HG03108 (cell line): ENCODE results near the gene EXOC3.
"Not testable (repeated sequence)": the region's sequence is repeated elsewhere in the genome, so short reads cannot be mapped to it uniquely, and the experiment has no call there.

Experiments used
- ATAC-seq: cut with Tn5 transposase; IDR thresholded peaks from one replicate; pipeline ENCODE4 v1.9.1; 2021; ENCODE audit warnings: moderate library complexity; ENCODE audit not compliant: unreplicated experiment

Gene EXOC3

DNA sequence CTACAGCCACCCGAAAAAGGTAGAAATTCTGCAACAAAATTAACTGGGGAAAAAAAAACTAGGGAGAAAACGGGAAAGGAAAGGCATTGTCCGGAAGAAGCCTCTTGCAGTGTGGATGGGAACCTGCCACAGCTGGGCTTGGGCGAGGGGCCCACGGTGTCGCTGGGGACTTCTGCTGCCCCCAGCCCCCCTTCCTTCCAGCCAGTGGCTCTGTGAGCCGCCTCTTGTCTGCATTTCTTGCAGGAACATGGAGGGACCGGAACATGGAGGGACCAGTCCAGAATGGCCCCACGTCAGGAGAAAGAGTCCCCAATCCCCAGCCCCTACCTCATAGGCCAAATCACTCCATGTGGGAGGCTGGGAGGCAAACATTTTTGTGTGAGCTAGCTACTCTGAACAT is 36.9 kb upstream of the EXOC3 start:
- ATAC-seq: no peak

DNA sequence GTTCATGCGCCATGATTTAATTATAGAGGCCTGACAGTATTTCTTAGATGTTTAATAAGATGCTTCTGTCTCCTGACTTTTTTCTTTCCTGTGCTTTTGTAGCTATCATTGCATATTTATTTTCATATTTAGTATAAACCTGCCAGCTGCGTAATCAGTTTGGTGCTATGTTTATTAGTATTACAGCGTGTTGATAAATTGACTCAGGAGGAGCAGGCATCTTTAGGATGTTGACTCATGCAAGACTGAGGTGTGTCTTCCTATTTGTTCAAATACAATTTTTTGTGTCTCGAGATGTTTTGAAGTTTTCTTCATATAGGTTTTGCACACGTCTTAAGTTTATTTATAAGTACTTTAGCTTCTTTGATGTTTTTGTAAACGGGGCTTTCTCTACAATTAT is 35.9 kb upstream of the EXOC3 start:
- no peak for ATAC-seq

DNA sequence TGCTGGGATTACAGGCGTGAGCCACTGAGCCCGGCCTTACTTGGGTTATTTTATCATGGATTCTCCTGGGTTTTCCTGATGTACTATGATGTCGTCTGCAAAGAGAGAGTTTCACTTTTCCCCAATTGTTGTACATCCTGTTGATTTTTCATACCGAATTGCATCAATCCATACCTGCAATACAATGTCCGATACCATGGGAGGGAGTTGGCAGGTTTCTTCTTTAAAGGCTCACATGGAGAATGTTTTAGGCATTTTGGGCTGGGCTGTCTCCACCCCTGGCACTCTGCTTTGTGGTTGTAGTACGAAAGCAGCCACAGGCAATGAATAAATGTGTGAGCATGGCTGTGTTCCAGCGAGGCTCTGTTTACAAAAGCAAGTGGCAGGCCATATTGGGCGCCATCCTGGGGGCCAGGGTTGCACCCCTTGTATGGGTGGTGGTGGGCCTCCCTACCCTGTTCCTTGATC is 35.1 kb upstream of the EXOC3 start:
- no peak for ATAC-seq

DNA sequence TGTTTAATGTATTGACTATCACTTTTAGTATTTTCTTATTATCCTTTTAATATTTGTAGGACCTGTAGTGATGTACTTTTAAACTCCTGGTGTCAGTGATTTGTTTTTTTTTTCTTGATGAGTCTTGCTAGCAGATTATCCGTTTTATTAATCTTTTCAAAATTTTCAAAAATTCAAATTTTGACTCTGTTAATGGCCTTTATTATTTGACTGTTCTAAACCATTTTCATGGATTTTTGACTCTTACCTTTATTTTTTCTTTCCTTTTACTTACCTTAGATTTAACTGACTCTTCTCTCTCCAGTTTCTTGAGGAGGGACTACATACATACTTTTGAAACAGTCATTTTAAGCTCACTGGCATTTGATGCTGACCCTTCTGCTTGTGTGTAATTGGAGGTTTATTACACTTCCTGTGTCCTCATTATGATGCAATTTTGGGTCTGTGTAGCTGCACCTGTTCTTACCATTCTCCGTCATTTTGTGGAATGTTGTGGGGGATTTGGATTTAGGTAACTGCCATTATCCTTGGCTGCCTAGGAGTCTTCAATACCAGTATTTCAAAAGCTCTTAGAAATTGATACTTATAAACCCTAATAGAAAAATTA is 32.0 kb upstream of the EXOC3 start:
- ATAC-seq: no peak

DNA sequence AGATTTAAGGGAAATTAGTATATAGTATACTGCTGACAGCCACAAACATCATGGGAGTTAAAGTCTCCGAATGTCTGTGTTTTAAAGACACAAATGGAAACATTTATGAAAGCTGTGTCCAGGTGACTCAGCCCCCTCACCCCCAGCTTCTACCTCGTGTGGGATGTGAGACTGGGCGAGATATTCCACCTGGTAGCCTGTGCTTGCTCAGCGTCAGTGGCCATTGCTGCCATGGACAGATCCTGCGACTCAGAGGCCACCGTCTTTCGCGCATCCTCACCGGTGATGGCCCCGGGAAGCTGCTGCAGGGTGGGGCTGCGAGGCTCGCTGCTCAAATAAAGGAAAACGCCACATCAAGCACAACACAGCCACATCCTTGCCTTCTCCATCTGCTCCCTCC is 31.2 kb upstream of the EXOC3 start:
- no peak for ATAC-seq

DNA sequence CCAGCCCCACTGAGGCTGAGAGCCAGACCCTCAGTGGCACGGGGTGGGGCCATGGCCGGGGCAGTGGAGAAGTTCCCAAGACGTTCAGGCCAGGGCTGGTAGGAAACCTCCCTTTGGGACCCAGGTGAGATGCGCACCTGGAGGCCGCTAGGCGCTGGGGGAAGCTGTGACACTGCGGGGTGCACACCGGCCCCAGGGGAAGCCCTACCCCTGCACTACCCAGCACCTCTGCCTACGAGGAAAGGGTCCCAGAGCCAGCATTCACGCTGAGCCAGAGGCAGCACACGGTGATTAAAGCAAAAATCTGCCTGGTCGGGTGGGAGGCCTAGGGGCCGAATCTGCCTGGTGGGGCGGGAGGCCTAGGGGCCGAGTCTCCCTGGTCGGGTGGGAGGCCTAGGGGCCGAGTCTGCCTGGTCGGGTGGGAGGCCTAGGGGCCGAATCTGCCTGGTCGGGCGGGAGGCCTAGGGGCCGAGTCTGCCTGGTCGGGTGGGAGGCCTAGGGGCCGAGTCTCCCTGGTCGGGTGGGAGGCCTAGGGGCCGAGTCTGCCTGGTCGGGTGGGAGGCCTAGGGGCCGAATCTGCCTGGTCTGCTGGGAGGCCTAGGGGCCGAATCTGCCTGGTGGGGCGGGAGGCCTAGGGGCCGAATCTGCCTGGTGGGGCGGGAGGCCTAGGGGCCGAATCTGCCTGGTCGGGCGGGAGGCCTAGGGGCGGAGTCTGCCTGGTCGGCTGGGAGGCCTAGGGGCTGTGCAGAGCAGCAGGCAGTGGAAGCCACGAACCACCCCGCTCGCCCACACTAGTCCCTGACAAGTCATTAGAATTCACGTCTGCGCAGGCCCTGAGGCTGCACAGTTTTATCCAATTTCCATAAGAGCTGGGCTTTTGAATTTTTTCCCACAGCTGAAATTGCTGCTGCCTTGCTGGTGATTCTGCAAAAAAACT is 27.7 kb upstream of the EXOC3 start:
- ATAC-seq: not testable (repeated sequence)

DNA sequence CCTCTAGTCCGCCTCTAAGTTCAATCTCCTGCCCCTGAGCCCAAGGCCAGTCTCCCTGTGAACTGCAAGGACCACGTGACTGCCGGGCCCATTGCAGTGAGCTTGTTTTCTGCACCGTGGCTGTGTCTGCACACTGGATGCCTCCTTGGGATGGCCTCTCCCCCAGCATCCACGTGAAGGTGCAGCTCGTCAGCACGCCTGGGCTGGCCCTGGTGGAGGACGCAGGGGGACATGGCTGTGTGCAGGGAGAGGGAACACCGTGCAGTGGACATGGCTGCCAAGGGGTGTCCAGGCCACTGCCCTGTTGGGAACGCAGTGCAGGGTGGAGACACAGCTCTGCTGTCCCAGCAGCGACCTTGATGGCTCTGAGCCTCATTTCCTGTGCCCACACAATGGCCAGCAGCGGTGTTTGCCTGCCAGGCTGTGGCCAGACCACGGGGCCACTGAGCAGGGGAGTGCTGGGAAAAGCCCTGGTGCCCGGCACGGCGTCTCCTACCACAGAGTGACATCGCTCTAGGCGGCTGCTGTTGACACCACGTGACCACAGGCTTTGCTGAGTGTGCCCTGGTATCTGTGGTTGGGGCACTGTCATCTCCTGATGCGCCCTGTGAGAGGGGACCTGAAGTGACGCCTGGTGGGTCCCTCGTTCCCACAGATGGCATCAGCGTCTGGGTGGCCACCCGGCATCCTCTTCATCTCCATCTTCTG is 26.9 kb upstream of the EXOC3 start:
- no peak for ATAC-seq

DNA sequence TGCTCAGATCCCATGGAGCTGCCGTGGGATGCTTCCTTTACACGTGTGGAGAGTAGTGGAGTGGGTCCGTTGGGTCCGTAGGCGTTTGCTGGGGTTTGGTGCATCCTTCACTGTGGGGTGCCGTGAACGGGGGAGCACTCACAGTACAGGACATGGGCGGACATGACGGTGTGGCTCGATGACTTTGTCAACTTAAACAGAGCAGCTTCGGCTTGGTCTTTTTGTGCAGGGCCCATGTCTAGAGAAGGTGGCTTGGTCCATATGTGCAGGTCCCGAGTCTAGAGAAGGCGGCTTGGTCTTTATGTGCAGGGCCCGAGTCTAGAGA is 26.4 kb upstream of the EXOC3 start:
- ATAC-seq: no peak

DNA sequence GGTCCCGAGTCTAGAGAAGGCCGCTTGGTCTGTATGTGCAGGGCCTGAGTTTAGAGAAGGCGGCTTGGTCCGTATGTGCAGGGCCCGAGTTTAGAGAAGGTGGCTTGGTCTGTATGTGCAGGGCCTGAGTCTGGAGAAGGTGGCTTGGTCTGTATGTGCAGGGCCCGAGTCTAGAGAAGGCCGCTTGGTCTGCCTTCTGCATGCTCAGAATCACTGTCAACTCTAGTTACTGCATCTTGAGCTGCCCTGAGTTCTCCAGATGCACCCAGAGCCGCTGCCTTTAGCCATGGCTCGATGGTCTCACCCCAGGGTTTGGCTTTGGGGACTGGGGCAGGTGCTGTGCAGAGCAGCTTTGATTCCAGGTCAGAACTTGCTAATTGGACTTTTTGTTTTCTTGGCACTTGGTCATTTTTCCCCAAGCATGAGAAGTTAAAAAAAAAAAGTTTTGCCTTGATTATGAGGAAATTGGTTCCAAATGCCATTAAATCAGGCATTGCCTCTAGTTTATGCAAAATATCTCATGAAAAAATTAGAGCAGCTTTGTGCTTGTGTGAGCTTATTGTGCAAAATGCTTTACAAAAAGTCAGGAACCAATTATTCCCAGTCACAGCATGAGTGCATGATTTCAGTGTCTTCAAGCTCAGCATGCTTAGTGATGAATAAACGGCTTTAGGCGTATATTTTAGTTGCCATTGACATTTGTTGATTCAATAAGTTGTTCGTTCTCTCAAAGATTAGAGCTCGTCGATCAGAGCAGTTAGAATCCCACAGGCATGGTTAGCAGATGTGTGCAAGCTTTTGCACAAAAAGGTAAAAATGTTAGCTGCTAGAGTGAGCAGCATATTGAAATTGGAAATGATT is 25.4 kb upstream of the EXOC3 start:
- no peak for ATAC-seq

DNA sequence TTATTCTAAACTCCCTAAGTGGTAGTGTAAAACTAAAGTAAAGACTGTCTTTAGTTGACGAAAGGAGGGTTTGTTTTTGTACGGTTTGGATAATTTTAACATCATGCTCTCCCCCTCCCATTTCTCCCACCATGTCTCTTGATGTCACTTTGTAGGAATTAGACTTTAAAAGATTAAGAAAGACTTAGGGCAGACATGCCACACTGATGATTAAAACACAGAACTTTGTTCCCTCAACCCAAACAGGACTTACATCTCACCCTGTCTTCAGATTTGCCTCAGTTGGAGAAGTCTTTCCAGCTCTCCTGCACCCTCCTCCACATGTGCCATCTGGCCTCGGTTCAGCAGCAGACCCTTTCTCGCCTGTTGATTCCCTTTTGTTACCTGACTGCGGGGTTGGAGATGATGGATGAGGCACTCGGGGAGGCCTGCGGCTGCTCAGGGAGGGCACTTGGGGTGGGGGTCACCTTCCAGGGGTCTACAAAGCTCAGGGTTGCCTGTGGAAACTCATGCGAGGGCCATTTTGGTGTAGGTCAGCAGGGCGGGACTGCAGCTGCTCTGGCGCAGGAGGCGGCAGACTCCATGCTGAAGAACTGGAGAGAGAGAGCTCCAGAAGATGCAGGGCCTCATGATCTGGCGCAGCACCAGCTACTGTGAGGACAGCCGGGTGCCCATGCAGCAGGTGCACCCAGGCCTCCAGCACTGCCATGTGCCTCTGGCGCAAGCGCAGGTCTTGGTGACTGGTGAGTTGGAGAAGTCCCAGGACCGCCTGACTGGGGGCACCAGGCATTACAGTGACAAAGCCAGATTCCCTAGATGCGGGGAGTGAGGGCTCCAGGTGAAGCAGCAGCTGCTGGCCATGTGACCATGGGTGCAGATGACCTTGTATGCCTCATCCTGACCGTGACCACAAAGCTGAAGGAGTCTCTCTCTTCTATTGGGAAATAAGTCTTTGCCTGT is 24.5 kb upstream of the EXOC3 start:
- no peak for ATAC-seq

DNA sequence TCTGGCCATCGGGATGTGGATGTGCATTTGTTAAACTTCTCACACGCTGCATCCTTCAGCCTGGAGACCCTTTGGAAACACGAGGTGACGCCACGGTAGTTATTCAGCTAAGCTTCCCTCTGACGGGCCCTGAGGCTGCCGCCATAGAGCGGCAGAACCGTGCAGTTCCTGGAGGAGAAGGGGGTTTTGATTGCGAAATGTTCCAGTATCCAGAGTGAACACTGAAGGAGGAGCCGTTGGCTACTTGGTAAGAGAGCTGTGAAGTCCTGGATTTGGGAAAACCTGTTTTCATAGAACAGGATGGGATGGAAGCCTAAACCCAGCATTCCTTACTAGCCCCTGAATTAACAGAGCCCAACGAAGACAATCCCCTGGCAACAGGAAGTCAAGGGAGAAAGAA is 23.0 kb upstream of the EXOC3 start:
- ATAC-seq: no peak

DNA sequence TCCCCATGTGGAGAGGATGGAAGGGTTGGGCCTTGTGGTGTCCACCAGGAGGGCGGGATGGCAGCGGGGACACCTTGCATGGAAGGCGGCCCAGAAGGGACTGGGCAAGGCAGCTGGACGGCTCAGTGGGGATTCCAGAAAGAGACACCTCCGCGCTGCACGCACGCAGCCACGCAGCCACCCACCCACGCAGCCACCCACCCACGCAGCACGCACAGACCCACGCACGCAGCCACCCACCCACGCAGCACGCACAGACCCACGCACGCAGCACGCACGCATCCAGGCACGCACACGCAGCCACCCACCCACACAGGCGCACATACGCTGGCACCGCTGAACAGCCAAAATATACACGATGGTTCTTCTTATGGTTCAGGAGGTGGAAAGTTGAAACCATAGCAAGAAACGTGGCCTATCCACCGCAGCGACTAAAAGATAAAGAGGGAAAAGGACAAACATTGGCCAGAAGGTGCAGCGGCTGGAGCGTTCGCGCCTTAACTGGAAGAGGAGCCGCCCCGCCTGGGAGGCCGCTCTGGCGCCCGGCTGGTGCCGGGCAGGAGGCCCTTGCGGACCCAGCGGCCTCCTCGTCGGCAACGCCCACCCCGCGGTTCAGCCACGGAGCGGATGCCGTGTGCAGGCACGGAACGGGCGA is 22.2 kb upstream of the EXOC3 start:
- no peak for ATAC-seq

DNA sequence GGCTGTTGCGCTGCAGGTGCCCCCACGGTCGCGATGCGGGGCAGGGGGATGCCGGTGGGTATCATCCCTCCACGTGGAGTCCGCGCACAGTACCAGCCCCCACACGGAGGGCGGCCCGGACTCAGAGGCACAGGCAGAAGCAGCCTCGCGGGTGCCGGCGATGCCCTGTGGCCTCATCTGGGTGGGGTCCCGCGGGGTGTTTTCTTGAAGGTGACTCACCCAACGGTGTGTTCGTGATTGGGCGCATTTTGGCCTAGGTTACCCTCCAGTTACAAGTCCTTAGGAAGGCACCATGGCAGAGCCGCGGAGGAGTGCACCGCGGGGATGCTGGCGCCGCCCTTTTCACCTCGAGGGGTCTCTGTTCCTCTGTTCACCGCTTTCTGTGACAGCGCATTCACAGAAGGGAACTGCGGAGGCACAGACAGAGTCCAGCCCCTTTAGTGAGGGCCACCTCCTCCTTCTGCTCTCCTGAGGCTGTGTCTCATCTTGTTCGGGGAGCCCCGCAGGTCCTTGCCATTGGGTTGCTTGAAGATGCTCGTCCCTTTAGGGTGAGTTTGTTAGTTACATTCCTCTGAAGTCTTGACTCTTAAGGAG is 21.6 kb upstream of the EXOC3 start:
- no peak for ATAC-seq

DNA sequence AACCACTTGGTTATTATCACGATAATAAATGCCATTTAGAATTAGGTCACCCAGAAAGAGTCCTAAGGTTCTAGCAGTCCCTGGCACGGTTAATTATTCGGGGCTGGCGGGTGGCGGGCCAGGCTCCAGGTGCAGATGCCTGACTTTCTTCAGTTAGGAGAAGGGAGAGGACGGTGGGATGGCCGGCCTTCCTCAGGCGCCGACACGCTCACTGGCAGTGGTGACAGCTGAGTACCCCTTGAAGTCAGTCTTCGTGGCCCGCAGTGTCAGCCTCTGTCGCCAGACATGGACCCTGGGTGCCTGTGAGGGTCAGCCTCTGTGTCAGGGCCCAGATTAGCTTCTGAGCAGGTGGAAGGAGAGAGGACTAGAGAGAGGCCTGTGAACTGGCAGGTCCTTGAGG is 21.1 kb upstream of the EXOC3 start:
- ATAC-seq: no peak

DNA sequence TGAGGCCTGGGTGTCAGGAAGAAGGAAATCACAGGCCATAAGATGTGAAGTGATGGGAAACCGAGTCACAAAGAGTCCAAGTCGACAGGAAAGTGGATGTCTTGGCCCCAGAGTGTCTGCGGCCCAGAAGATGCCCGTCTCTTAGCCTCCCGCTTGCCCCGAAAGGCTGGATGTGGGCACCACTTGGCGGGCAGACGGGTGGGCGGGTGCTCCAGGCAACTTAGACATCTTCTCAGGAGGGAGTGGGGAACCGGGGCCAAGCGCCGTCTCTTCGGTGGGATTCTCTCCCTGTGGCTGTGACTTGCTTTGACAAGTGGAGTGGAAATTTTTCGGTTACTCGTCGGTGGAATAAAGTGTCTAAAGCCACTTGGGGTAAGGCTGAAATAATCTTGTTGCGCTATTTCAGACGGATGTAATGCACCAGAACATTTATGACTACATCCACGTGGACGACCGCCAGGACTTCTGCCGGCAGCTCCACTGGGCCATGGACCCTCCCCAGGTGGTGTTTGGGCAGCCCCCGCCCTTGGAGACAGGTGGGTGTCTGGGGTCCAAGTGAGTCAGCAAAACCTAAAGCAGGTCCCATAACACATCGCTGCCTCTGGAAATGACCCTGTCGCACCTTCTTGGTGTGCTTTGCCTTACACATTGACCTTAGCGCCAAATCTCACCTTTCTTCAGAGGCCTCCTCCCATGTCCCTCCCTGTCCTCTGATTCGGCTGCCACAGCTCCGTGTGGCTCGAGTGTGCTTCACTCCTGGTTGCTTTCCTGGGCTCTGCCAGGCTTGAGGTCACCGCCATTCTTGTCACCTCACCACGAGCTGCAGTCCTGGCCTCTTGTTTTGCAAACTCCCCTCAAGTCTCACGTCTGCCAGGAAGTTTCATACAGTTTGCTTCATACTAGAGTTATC is 20.4 kb upstream of the EXOC3 start:
- no peak for ATAC-seq

DNA sequence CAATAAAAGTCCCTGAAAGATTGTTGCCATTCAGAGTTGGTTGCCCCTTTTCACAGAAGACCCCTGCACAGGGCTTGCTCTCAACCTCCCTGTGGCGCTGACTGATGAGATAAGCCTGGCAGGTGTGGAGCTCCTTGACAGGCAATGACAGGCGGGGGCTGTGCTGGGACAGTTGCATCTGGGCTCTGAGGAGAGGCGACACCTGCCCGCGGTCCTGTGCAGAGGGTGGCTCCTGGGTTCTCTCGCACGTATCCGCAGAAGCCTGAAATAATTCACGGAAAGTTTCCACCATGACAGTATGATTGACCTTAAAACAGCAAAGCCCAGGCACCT is 19.8 kb upstream of the EXOC3 start:
- ATAC-seq: no peak

DNA sequence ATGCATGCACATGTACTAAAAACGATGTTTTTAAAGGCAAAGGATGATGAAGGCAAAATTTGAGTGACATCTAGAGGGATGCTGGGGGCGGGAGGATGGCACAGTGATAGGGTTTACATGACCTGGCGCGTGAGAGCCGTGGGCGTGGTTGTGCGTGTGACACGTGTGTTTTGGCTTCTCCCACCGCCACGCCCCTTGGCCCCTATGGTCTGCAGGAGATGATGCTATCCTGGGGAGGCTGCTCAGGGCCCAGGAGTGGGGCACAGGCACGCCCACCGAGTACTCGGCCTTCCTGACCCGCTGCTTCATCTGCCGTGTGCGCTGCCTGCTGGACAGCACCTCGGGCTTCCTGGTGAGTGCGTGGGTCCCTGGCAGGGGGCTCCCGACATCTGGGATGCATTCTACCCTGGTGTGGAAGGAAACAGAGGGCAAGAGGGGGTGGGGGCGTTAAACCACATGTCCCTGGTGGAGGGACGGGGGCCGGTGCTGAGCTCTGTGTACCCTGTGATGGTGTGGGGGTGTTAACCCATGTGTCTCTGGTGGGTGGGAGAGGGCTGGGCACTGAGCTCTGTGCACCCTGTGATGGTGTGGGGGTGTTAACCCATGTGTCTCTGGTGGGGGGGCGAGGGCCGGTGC is 19.2 kb upstream of the EXOC3 start:
- ATAC-seq: no peak
